ENCODE measurements around the gene DIP2C.
A peak's percentile ranks its signal among the peaks of the same experiment; 100 is the strongest.
"Not testable (repeated sequence)": the region's sequence is repeated elsewhere in the genome, so short reads cannot be mapped to it uniquely, and the experiment has no call there.

DIP2C gene

GRCh38 chr10:620417-620816 lies 69.1 kb downstream of the DIP2C start:
- no peaks in the 10 kb centered on the region for H3K36me3 ChIP-seq (ENCODE audit: control insufficient read depth, insufficient read depth, low read length, severe bottlenecking)
- no peak overlapping the region for H3K9ac ChIP-seq (ENCODE audit: low read length)
- no peak for DNase-seq (ENCODE audit: low read depth)
- H3K9me3 ChIP-seq (ENCODE audit: control insufficient read depth, low read length), result no peaks in the 10 kb centered on the region
- H3K4me1 ChIP-seq (ENCODE audit: control insufficient read depth, insufficient read depth, low read length), result peaks cover 34% of the 10 kb centered on the region
- no peaks in the 10 kb centered on the region for H3K27me3 ChIP-seq (replicated peaks; ENCODE audit: control insufficient read depth, insufficient read depth, low read length)
- H3K4me3 ChIP-seq (ENCODE audit: low read length), result no peak overlapping the region

DNA sequence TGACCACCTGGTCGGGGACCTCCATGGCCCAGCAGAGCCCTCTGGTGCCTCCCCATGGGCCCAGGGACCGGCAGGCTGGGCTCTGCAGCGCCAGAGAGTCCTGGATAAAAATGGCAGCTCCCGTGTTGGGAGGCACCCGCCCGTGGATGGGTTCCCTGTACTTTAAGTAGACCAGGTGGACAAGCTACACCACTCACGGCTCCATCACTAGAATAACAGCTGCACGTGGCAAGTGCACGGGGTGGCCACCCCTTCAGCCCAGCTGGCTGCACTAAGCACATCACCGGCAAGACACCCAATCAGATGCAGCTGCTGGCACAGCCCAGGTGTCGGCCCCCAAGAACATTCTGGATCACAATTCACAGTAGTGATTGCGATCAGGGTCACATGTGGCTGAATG lies 69.8 kb downstream of the DIP2C start:
- DNase-seq (ENCODE audit: low read depth), result no peak
- H3K9me3 ChIP-seq (ENCODE audit: control insufficient read depth, low read length), result no peaks in the 10 kb centered on the region
- no peaks in the 10 kb centered on the region for H3K27me3 ChIP-seq (replicated peaks; ENCODE audit: control insufficient read depth, insufficient read depth, low read length)
- H3K4me3 ChIP-seq (ENCODE audit: low read length), result no peak overlapping the region
- H3K4me1 ChIP-seq (ENCODE audit: control insufficient read depth, insufficient read depth, low read length), result peaks cover 33% of the 10 kb centered on the region
- no peak overlapping the region for H3K9ac ChIP-seq (ENCODE audit: low read length)
- no peaks in the 10 kb centered on the region for H3K36me3 ChIP-seq (ENCODE audit: control insufficient read depth, insufficient read depth, low read length, severe bottlenecking)

GRCh38 chr10:618229-618989 lies 71.1 kb downstream of the DIP2C start:
- no peak overlapping the region for H3K4me3 ChIP-seq (ENCODE audit: low read length)
- no peaks in the 10 kb centered on the region for H3K27me3 ChIP-seq (replicated peaks; ENCODE audit: control insufficient read depth, insufficient read depth, low read length)
- H3K36me3 ChIP-seq (ENCODE audit: control insufficient read depth, insufficient read depth, low read length, severe bottlenecking), result no peaks in the 10 kb centered on the region
- peak overlapping the region; percentile 25 for H3K9ac ChIP-seq (ENCODE audit: low read length)
- H3K9me3 ChIP-seq (ENCODE audit: control insufficient read depth, low read length), result no peaks in the 10 kb centered on the region
- peaks cover 24% of the 10 kb centered on the region for H3K4me1 ChIP-seq (ENCODE audit: control insufficient read depth, insufficient read depth, low read length)
- no peak for DNase-seq (ENCODE audit: low read depth)

DNA sequence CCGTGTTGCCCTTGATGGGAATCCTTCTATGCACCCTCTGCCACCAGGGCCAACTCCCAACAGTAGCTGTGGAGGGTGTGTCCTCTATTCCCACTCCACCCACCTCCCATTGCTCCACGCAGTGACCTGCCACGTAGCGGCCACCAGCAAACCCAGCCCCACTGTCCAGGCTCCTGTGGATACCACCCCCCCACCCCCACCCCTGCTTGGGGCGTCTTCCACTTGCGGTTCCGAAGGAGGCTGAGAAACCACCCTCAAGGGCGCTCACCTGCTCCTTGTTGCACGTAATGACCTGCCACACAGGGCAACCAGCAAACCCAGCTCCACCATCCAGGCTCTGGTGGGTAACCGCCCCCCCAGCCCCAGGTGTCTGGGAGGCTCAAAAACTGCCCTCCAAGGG lies 72.0 kb downstream of the DIP2C start:
- no peak overlapping the region for H3K9ac ChIP-seq (ENCODE audit: low read length)
- no peak overlapping the region for H3K4me3 ChIP-seq (ENCODE audit: low read length)
- DNase-seq (ENCODE audit: low read depth), result no peak
- H3K9me3 ChIP-seq (ENCODE audit: control insufficient read depth, low read length), result no peaks in the 10 kb centered on the region
- no peaks in the 10 kb centered on the region for H3K27me3 ChIP-seq (replicated peaks; ENCODE audit: control insufficient read depth, insufficient read depth, low read length)
- peaks cover 24% of the 10 kb centered on the region for H3K4me1 ChIP-seq (ENCODE audit: control insufficient read depth, insufficient read depth, low read length)
- H3K36me3 ChIP-seq (ENCODE audit: control insufficient read depth, insufficient read depth, low read length, severe bottlenecking), result no peaks in the 10 kb centered on the region

DNA sequence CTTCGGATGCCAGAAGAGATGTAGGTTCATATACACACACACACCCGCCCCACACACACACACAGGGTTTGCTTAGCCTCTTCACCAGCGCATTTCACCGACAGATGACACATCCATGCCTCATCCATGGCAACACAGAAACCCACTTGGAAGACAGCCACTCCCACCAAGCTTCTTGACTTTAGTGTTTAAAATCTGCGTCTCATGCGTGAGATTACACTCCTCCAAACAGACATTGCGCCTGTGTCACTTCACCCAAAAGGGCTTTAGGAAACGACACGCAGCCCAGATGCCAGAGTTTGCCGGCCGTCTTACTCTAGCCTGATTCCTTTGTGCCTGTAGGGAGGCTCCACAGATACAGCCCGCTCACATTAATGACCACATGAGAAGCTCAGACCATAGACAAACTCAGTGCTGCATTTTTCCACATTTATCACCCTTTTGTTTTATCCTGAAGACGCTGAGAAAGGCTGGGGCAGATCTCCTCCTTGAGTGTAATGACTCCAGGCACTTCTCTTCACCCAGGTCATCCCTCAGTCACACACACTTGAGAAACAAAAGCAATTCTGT lies 73.8 kb downstream of the DIP2C start:
- H3K36me3 ChIP-seq (ENCODE audit: control insufficient read depth, insufficient read depth, low read length, severe bottlenecking), result no peaks in the 10 kb centered on the region
- no peaks in the 10 kb centered on the region for H3K9me3 ChIP-seq (ENCODE audit: control insufficient read depth, low read length)
- H3K4me3 ChIP-seq (ENCODE audit: low read length), result no peak overlapping the region
- DNase-seq (ENCODE audit: low read depth), result peak; percentile 73
- no peak overlapping the region for H3K9ac ChIP-seq (ENCODE audit: low read length)
- no peaks in the 10 kb centered on the region for H3K27me3 ChIP-seq (replicated peaks; ENCODE audit: control insufficient read depth, insufficient read depth, low read length)
- peaks cover 33% of the 10 kb centered on the region for H3K4me1 ChIP-seq (ENCODE audit: control insufficient read depth, insufficient read depth, low read length)

DNA sequence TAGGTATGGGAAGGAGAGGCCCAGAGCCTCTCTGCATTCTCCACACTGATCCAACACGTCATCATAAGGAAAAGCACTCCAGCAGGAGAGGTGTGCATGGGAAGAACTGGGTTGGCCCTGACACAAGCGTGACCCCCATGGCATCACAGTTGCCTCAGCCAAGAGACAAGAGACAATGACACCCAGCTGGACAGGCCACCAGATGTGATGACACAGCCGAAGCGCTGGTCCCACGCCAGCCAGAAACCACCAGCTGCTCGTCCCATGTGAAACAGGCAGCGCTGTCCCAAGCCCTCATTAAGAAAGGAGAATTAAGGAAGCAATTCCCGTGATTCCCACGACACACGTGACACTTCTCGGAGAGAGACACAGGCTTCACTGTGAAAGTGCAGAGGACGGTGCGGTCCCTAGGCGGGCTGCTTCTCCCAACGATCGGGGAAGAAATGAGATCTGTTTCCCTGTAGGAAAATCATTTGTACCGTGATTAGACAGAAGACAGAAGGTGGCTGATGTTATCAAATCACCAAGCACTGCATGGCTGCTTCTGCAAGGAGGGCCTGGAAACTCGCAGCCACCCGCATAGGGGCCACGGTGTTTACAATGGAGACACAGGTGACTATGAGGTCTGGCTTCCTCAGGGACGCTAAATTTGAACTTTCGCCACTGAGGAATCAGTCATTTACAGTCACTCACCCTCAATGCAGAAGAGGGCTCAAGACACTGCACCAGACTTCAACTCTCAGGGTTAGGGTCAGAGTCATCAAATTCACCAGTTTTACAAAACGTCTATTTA lies 74.5 kb downstream of the DIP2C start:
- Histone ChIP-seq H3K27me3 (replicated peaks; ENCODE audit: control insufficient read depth, insufficient read depth, low read length) (no peaks in the 10 kb centered on the region), H3K4me3 (ENCODE audit: low read length) (no peak overlapping the region), H3K36me3 (ENCODE audit: control insufficient read depth, insufficient read depth, low read length, severe bottlenecking) (no peaks in the 10 kb centered on the region), H3K9me3 (ENCODE audit: control insufficient read depth, low read length) (no peaks in the 10 kb centered on the region), H3K9ac (ENCODE audit: low read length) (no peak overlapping the region), H3K4me1 (ENCODE audit: control insufficient read depth, insufficient read depth, low read length) (peaks cover 36% of the 10 kb centered on the region)
- no peak for DNase-seq (ENCODE audit: low read depth)

DNA sequence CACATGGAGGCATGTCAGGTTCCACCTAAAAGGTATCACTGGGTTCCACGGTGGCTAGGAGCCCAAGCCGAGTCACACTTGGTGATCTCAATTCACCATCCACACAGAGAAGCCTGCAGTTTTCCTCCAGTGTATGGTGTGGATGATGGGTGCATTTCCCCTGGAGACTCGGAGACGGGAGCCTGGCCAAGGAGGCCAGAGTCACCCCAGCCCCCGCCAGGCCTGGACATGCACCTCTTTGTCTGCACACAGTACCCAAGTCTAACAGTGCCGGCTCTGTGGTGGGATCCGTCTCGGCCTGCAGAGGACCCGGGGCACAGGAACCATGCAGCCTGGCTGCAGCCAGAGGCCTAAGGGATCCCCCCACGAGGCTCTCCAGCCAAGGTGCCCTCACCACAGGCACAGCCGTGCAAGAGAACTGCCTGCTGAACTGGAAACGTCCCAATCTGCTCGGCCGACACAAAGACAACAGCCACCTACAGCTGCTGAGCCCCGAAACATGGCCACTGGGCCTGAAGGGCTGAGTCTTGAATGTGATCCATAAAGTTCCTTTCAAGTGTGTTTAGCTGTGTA lies 75.2 kb downstream of the DIP2C start:
- peaks cover 36% of the 10 kb centered on the region for H3K4me1 ChIP-seq (ENCODE audit: control insufficient read depth, insufficient read depth, low read length)
- H3K4me3 ChIP-seq (ENCODE audit: low read length), result no peak overlapping the region
- DNase-seq (ENCODE audit: low read depth), result no peak
- no peaks in the 10 kb centered on the region for H3K27me3 ChIP-seq (replicated peaks; ENCODE audit: control insufficient read depth, insufficient read depth, low read length)
- no peaks in the 10 kb centered on the region for H3K9me3 ChIP-seq (ENCODE audit: control insufficient read depth, low read length)
- no peaks in the 10 kb centered on the region for H3K36me3 ChIP-seq (ENCODE audit: control insufficient read depth, insufficient read depth, low read length, severe bottlenecking)
- H3K9ac ChIP-seq (ENCODE audit: low read length), result no peak overlapping the region

- H3K36me3 ChIP-seq (ENCODE audit: control insufficient read depth, insufficient read depth, low read length, severe bottlenecking), result no peaks in the 10 kb centered on the region
- H3K4me3 ChIP-seq (ENCODE audit: low read length), result no peak overlapping the region
- no peaks in the 10 kb centered on the region for H3K27me3 ChIP-seq (replicated peaks; ENCODE audit: control insufficient read depth, insufficient read depth, low read length)
- H3K4me1 ChIP-seq (ENCODE audit: control insufficient read depth, insufficient read depth, low read length), result peaks cover 33% of the 10 kb centered on the region
- DNase-seq (ENCODE audit: low read depth), result no peak
- H3K9me3 ChIP-seq (ENCODE audit: control insufficient read depth, low read length), result no peaks in the 10 kb centered on the region
- H3K9ac ChIP-seq (ENCODE audit: low read length), result no peak overlapping the region
Observed at GRCh38 chr10:613271-614138, 76.0 kb downstream of the DIP2C start.

DNA sequence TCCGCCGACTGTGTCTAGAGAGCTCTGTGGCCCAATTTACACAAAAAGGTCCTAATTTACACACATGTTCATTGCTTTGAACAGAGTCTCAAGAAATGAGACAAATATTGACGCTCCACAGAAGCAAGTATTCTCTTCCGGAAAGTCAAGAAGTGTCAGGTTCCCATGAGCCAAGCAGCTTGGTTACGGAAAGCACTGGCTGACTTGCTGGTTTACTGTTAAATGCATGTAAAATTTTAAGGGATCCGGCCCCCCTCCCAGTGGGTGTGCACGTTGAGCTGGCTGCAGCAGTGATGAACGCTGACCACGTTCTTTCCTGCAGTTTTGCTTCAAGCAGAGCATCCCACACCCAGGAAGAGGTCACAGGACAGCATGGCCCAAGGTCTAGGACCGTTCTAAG lies 76.8 kb downstream of the DIP2C start:
- Histone ChIP-seq H3K4me1 (ENCODE audit: control insufficient read depth, insufficient read depth, low read length) (peaks cover 24% of the 10 kb centered on the region), H3K4me3 (ENCODE audit: low read length) (no peak overlapping the region), H3K27me3 (replicated peaks; ENCODE audit: control insufficient read depth, insufficient read depth, low read length) (no peaks in the 10 kb centered on the region), H3K9ac (ENCODE audit: low read length) (no peak overlapping the region), H3K9me3 (ENCODE audit: control insufficient read depth, low read length) (no peaks in the 10 kb centered on the region), H3K36me3 (ENCODE audit: control insufficient read depth, insufficient read depth, low read length, severe bottlenecking) (no peaks in the 10 kb centered on the region)
- no peak for DNase-seq (ENCODE audit: low read depth)

- peaks cover 20% of the 10 kb centered on the region for H3K4me1 ChIP-seq (ENCODE audit: control insufficient read depth, insufficient read depth, low read length)
- not testable (repeated sequence) for H3K4me3 ChIP-seq (ENCODE audit: low read length); H3K9ac ChIP-seq (ENCODE audit: low read length); H3K9me3 ChIP-seq (ENCODE audit: control insufficient read depth, low read length); DNase-seq (ENCODE audit: low read depth); H3K27me3 ChIP-seq (replicated peaks; ENCODE audit: control insufficient read depth, insufficient read depth, low read length); H3K36me3 ChIP-seq (ENCODE audit: control insufficient read depth, insufficient read depth, low read length, severe bottlenecking)
Observed at GRCh38 chr10:610642-611305, 78.7 kb downstream of the DIP2C start.

Data from adipocyte (in vitro differentiated cells).